Endodermal cell (in vitro differentiated cells): ENCODE data around the gene ABI3BP. TPM values are rescaled to one million over a fixed set of nuclear protein-coding genes. Genes with fewer than 3 reads are reported as not detected.

Experiments
- DNase-seq: peaks from one replicate; pipeline ENCODE4 v3.0.0-alpha.2; 2017
- H3K27ac ChIP-seq: 2 replicates; pipeline ENCODE4 v1.5.1; 2013; ENCODE audit warnings: mild to moderate bottlenecking, low read depth, low read length, moderate library complexity
- H3K27me3 ChIP-seq: 2 replicates; pipeline ENCODE4 v1.6.1; 2013; ENCODE audit warnings: mild to moderate bottlenecking, low read length, moderate library complexity; ENCODE audit not compliant: insufficient read depth, control insufficient read depth, poor library complexity, severe bottlenecking
- H3K36me3 ChIP-seq: 2 replicates; pipeline ENCODE4 v1.7.0; 2013; ENCODE audit warnings: mild to moderate bottlenecking, low read length, moderate library complexity; ENCODE audit not compliant: control insufficient read depth, insufficient read depth
- H3K4me1 ChIP-seq: one replicate; pipeline ENCODE4 v1.7.0; 2013; ENCODE audit warnings: low read length; ENCODE audit not compliant: control insufficient read depth, insufficient read depth
- H3K4me3 ChIP-seq: 2 replicates; pipeline ENCODE4 v1.5.1; 2013; ENCODE audit warnings: mild to moderate bottlenecking, low read length, moderate library complexity
- H3K9ac ChIP-seq: 2 replicates; pipeline ENCODE4 v1.6.1; 2013; ENCODE audit warnings: mild to moderate bottlenecking, low read length, moderate library complexity; ENCODE audit not compliant: poor library complexity, severe bottlenecking; ENCODE audit errors: extremely low read depth
- H3K9me3 ChIP-seq: 2 replicates; pipeline ENCODE4 v1.6.1; 2013; ENCODE audit warnings: mild to moderate bottlenecking, low read length, moderate library complexity; ENCODE audit not compliant: control insufficient read depth
- H3K27ac Mint-ChIP-seq: 2 replicates; pipeline ENCODE4 v1.8.0; 2020; ENCODE audit warnings: mixed read lengths
- H3K27me3 Mint-ChIP-seq: 2 replicates; pipeline ENCODE4 v1.8.0; 2021; ENCODE audit warnings: mild to moderate bottlenecking, mixed read lengths; ENCODE audit not compliant: insufficient read depth
- H3K36me3 Mint-ChIP-seq: 2 replicates; pipeline ENCODE4 v1.8.0; 2020; ENCODE audit warnings: low read depth, mixed read lengths
- H3K4me1 Mint-ChIP-seq: 2 replicates; pipeline ENCODE4 v1.8.0; 2020; ENCODE audit warnings: mixed read lengths
- H3K4me3 Mint-ChIP-seq: 2 replicates; pipeline ENCODE4 v1.8.0; 2020; ENCODE audit warnings: mild to moderate bottlenecking, moderate library complexity, mixed read lengths
- H3K9me3 Mint-ChIP-seq: 2 replicates; pipeline ENCODE4 v1.8.0; 2020; ENCODE audit warnings: mild to moderate bottlenecking, mixed read lengths
- WGBS, 2 experiments: methylation state at CpG; one replicate each; pipeline versions ENCODE4 v1.1.5 to v1.1.7; 2013; ENCODE audit warnings: missing lambda C conversion rate in 2 of 2, mixed read lengths in 1 of 2; ENCODE audit not compliant: insufficient coverage in 1 of 2, insufficient read length in 1 of 2; 5-methylcytosine and 5-hydroxymethylcytosine counted together
- total RNA-seq, 2 donors: library from RNA; stranded (reverse); fragmentation: NEBNext Ultra II Directional in 1 of 2; extraction: Animal tissue kit (Norgen Biotek cat#: 25700) in 1 of 2; gene quantifications; 2 replicates in 1 of 2; 3 replicates in 1 of 2; pipeline ENCODE4 v1.2.1, GENCODE V29; 2021
- TF ChIP-seq, protein P1 (sequence below): fragments of 200-600 bp; sonication (generic); conservative IDR thresholded peaks from 2 replicates; pipeline ENCODE4 v1.5.0; 2021; ENCODE audit warnings: antibody characterized with exemption, mild to moderate bottlenecking

ABI3BP gene
- total RNA-seq, 2 donors from 2014 or later: 0.42 TPM; not detected in 1

DNA sequence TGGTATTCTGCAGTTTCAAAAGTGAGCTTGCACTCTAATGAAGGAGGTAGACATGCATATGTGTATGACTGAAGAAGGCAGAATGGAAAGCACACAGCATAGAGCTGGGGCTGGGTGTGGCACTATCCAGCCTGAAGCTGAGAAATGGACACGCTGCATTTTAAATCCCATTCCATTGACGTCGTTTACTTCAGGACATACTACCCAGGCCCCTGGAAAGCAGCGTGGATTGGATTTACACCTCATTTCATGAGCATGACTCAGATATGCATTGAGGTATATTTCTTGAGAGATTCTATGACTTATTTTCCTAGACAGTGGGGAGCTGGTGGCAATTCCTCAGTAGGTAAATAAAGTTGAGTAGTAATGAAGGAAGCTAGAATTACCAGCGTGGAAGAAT lies 101.4 kb downstream of the ABI3BP start:
- no peak for DNase-seq
- H3K27ac Mint-ChIP-seq: no peak overlapping the region
- peaks cover 4% of the 10 kb centered on the region for H3K27me3 Mint-ChIP-seq
- H3K9me3 Mint-ChIP-seq: no peaks in the 10 kb centered on the region
- H3K9ac ChIP-seq: no peak overlapping the region
- H3K4me1 Mint-ChIP-seq: no peaks in the 10 kb centered on the region
- TF ChIP-seq, protein P1, sequence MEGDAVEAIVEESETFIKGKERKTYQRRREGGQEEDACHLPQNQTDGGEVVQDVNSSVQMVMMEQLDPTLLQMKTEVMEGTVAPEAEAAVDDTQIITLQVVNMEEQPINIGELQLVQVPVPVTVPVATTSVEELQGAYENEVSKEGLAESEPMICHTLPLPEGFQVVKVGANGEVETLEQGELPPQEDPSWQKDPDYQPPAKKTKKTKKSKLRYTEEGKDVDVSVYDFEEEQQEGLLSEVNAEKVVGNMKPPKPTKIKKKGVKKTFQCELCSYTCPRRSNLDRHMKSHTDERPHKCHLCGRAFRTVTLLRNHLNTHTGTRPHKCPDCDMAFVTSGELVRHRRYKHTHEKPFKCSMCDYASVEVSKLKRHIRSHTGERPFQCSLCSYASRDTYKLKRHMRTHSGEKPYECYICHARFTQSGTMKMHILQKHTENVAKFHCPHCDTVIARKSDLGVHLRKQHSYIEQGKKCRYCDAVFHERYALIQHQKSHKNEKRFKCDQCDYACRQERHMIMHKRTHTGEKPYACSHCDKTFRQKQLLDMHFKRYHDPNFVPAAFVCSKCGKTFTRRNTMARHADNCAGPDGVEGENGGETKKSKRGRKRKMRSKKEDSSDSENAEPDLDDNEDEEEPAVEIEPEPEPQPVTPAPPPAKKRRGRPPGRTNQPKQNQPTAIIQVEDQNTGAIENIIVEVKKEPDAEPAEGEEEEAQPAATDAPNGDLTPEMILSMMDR: no peak
- H3K9me3 ChIP-seq: no peaks in the 10 kb centered on the region
- no peak overlapping the region for H3K4me3 Mint-ChIP-seq
- no peaks in the 10 kb centered on the region for H3K27me3 ChIP-seq
- H3K4me3 ChIP-seq: no peak overlapping the region
- H3K36me3 Mint-ChIP-seq: no peaks in the 10 kb centered on the region
- no peak overlapping the region for H3K27ac ChIP-seq
- H3K36me3 ChIP-seq: no peaks in the 10 kb centered on the region
- WGBS, 2 experiments: 66 to 73% methylated on average over 4 to 5 of the region's 5 CpGs
- no peaks in the 10 kb centered on the region for H3K4me1 ChIP-seq

DNA sequence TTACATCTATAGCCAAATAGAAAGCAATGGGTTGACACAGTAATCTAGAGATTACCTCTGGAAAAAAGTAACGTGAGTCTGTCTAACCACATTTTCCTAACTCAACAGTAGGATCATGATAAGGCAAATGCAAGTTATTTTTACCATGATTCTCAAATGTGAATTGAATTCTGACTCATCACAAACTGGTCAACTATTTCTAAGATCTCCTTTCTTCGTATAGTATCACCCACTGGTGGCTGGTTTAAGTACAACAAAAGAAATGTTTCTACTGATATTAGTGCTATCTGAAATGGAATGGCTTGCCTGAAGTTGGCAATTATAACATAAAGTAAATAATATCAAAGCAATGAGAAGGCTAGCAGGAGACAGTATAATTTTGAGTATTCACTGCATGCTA lies 102.2 kb downstream of the ABI3BP start:
- no peaks in the 10 kb centered on the region for H3K27me3 ChIP-seq
- no peaks in the 10 kb centered on the region for H3K4me1 Mint-ChIP-seq
- no peak for DNase-seq
- H3K9me3 ChIP-seq: no peaks in the 10 kb centered on the region
- H3K27me3 Mint-ChIP-seq: peaks cover 4% of the 10 kb centered on the region
- TF ChIP-seq, protein P1: peak; percentile 55
- no peak overlapping the region for H3K9ac ChIP-seq
- H3K4me1 ChIP-seq: no peaks in the 10 kb centered on the region
- 95% methylated on average over 2 of the region's 2 CpGs; no CpG with 5 or more reads in 1 of the 2 experiments for WGBS, 2 experiments
- H3K4me3 ChIP-seq: no peak overlapping the region
- H3K27ac Mint-ChIP-seq: no peak overlapping the region
- no peaks in the 10 kb centered on the region for H3K36me3 ChIP-seq
- no peak overlapping the region for H3K4me3 Mint-ChIP-seq
- H3K27ac ChIP-seq: no peak overlapping the region
- no peaks in the 10 kb centered on the region for H3K36me3 Mint-ChIP-seq
- no peaks in the 10 kb centered on the region for H3K9me3 Mint-ChIP-seq

DNA sequence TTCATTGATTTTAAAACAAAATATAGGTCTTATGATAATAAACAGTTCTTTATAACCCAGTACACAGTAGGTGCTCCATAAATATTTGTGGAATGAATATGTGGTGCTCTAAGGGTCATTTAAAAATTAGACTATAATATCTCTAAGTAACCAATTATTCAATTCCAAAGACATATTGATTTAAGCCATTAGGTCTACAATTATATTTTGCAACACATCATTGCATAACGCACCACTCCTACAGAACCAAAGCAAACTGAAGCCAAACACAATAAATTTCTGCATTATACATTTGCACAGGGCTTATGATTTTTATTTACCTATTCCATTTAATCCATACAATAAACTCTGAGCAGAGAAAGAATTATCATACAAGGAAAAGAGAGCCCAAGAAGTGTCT lies 104.3 kb downstream of the ABI3BP start:
- no peaks in the 10 kb centered on the region for H3K4me1 ChIP-seq
- Mint-ChIP-seq H3K4me1 (no peaks in the 10 kb centered on the region), H3K27ac (no peak overlapping the region), H3K36me3 (no peaks in the 10 kb centered on the region), H3K9me3 (no peaks in the 10 kb centered on the region), H3K27me3 (peaks cover 4% of the 10 kb centered on the region), H3K4me3 (no peak overlapping the region)
- H3K27ac ChIP-seq: no peak overlapping the region
- no peak overlapping the region for H3K9ac ChIP-seq
- 91 to 100% methylated on average over 1 of the region's 1 CpG for WGBS, 2 experiments
- no peak for DNase-seq
- H3K27me3 ChIP-seq: no peaks in the 10 kb centered on the region
- H3K4me3 ChIP-seq: no peak overlapping the region
- TF ChIP-seq, protein P1: no peak
- no peaks in the 10 kb centered on the region for H3K36me3 ChIP-seq
- H3K9me3 ChIP-seq: no peaks in the 10 kb centered on the region
